HK-2 (cell line): Measurements from ENCODE around the gene RBL1.
"Not testable (repeated sequence)": the region's sequence is repeated elsewhere in the genome, so short reads cannot be mapped to it uniquely, and the experiment has no call there.

Source experiments
- DNase-seq: peaks from one replicate; pipeline ENCODE4 v3.0.0-alpha.2; 2018; ENCODE audit not compliant: unreplicated experiment

Gene RBL1

DNA sequence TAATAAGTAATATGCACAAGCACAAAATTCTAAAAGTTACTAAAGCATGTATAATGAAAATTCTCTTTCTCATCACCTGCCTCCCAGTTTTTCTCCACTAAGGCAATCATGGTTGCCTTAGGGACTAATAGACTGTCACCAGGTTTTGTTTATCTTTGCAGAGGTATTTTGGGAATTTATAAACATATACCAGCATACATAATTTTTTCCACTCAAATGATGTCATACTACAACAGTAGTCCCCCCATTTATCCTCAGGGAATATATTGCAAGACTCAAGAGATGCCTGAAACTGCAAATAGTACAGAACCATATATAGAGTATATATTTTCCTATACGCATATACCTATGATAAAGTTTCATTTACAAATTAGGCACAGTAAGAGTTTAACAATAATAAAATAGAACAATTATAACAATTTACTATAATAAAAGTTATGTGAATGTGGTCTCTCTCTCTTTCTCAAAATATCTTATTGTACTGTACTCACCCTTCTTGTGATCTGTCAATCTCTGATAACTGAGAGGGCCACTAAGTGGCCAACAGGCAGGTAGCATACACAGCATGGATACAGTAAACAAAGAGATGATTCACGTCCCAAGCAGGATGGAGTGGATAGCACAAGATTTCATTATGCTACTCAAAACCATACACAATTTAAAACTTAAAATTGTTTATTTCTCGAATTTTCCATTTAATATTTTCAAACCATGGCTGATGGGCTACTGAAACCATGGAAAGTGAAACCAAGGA lies 19.7 kb downstream of the RBL1 start:
- DNase-seq: no peak

DNA sequence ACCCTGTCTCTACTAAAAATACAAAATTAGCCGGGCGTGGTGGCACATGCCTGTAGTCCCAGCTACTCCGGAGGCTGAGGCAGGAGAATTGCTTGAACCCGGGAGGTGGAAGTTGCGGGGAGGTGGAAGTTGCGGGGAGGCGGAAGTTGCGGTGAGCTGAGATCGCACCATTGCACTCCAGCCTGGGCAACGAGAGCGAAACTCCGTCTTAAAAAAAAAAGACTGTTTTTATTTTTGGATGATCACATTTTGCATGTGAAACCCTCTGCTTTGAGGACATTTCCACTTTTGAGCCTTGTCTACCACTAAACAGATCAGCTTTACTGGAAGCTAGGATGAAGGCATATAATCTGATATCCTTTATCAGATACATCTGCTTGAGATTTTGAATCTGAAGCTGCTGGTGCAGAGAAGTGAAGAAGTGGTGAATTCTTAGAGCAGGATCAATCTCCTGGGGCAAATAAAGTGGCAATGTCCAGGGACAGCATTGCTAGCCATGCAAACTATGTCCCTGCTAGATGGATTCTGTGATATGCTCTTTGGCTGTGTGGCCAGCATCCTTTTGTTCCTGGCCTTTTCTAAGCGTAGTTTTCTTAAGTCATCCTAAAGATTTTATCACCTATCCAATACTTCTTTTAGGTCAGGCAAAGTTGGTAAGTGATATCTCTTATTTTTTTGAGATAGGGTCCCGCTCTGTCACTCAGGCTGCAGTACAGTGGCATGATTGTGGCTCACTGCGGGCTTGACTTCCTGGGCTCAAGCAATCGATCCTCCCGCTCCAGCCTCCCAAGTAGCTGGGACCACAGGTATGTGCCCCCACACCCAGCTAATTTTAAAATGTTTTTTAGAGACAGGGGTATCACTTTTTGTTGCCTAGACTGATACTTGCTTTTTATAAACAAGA lies 23.3 kb downstream of the RBL1 start:
- no peak for DNase-seq

DNA sequence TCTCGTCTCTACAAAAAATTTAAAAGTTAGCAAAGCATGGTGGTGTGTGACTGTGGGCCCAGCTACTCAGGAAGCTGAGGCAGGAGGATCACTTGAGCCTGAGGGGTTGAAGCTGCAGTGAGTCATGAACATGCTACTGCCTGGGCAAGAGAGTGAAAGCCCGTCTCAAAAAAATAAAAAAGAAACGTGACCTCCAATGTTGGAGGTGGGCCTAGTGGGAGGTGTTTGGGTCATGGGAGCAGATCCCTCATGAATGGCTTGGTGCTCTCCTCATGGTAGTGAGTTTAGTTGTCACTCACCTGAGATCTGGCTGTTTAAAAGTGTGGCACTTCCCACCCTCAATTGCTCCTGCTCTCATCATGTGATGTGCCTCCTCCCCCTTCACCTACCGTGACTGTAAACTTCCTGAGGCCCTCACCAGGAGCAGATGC lies 24.3 kb downstream of the RBL1 start:
- DNase-seq: peak; percentile 30

DNA sequence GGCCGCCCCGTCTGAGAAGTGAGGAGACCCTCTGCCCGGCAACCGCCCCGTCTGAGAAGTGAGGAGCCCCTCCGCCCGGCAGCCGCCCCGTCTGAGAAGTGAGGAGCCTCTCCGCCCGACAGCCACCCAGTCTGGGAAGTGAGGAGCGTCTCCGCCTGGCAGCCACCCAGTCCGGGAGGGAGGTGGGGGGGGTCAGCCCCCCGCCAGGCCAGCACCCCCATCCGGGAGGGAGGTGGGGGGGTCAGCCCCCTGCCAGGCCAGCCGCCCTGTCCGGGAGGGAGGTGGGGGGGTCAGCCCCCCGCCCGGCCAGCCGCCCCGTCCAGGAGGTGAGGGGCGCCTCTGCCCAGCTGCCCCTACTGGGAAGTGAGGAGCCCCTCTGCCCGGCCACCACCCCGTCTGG lies 26.2 kb downstream of the RBL1 start:
- DNase-seq: not testable (repeated sequence)

DNA sequence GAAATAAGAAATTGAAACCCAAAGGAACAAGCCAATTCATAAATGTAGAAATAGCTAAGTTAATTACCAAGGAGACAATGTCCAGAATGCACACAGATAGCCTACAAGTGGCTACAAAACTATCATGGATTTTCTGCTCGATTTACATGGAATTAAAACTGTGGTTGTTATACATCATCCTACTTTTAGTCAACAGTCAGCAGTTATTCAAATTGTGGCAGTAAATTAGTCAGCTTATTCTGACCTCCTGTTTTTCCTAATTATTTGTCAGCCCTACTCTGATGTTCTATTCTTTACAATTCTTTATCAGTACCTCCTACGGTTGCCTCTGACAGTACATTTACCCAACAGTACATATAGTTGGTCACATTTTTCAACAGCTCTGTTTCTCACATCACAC lies 29.6 kb downstream of the RBL1 start:
- no peak for DNase-seq

DNA sequence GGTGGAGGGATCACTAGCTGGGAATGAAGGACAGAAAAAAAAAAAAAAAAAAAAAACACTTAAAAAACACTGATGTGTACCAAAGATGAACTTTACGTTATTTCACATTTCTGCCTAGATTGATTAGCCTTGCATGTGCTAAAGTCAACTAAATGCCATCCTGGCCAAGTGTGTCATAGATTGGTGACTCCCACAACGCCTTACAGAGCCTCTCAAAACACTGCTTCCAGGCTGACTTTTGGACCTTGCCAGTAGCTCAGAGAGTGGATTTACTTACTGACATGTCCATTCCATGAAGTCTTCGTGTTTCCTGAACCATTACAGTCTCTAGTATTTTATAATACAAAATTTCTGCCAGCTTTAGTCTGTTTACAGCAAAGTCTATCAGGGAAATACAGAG lies 40.5 kb downstream of the RBL1 start:
- no peak for DNase-seq

DNA sequence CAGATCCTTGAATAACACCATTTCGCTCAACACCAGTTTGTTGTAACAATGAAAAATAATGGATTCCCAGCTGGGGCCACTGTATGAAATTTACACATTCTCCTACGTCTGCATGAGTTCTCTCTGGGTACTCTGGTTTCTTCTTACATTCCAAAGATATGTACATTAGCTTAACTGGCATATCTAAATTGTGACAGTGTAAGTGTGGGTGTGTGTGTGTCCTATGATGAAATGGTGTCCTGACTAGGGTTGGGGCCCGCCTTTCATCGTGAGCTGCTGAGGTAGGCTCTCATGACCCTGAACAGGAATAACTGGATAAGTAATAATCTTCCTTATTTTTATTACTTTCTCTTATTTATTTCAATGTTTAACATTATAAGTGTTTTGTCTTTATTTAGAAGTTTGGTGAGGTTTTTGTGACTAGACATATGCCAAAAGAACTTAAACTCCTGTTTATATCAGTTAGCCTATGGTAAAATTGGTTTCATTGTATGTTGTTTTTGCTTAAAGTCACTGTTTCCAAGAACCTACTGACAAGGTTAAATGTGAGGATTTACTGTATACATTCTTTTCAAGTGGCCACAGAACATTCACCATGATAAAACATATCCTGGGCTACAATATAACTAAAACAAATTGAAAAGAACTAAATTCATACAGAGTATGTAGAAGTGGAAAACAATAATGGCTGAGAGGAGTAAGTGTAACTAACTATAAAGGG lies 42.4 kb downstream of the RBL1 start:
- DNase-seq: no peak

DNA sequence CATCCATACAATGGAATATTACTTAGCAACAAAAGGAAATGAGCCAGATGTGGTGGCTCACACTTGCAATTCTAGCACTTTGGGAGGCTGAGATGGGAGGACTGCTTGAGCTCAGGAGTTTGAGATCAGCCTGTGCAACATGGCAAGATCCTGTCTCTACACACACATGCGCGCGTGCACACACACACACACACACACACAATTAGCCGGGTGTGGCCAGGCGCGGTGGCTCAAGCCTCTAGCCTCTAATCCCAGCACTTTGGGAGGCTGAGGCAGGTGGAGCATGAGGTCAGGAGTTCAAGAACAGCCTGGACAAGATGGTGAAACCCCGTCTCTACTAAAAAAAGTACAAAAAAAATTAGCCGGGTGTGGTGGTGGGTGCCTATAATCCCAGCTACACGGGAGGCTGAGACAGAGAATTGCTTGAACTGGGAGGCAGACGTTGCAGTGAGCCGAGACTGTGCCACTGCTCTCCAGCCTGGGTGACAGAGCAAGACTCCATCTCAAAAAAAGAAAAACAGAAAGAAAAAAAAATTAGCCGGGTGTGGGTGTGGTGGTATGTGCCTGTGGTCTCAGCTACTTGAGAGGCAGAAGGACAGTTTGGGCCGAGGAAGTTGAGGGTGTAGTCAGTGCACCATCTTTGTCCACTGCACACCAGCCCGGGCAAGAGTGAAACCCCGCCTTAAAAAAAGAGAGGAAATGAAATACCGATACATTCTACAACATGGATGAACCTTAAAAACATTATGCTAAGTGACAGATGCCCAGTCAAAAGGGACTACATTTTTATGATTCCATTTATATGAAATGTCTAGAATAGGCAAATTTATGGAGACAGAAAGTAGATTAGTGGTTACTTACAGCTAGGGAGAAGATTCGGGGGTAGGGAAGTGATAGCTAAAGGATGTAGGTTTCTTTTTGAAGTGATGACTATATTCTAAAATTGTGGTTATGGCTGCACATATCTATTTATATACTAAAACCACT lies 52.5 kb downstream of the RBL1 start:
- DNase-seq: no peak

DNA sequence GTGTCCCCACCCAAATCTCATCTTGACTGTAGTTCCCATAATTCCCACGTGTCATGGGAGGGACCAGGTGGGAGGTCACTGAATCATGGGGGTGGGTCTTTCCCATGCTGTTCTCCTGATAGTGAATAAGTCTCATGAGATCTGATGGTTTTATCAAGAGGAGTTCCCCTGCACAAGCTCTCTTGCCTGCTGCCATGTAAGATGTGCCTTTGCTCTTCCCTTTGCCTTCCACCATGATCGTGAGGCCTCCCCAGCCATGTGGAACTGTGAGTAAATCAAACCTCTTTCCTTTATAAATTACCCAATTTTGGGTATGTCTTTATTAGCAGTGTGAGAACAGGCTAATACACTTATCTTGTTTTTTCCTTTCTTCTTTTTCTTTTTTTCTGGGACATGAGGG lies 56.4 kb downstream of the RBL1 start:
- not testable (repeated sequence) for DNase-seq

DNA sequence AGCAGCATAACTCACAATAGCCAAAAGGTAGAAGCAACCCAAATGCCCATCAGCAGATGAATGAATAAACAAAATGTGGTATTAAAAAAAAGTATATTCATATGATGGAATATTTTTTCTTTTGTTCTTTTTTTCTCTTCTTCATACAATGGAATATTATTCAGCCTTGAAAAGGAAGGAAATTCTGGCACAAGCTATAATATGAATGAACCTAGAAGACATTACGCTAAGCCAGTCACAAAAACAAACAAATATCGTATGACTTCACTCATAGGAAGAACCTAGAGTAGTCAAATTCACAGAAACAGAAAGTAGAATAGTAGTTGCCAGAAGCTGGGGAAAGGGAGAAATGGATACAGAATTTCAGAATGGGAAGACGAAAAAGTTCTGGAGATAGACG lies 63.7 kb downstream of the RBL1 start:
- no peak for DNase-seq

DNA sequence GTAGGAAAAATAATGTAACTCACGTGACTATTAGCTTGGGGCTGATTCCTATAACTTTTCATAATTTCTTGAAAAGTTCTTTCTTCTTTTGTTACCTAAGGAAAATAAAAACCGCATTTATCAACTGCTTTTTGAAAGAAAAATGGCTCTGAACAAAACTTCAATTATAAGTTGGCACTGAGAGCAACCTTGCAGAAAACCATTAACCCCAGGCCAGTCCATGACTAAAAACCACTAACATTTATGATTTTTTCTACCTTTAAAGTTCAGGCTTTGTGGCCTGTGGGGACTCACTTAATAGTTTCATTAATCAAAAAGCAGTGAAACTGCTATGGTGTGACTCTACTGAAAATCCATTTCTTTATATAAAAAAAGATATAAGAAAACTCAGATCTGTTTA lies 75.2 kb downstream of the RBL1 start:
- no peak for DNase-seq

DNA sequence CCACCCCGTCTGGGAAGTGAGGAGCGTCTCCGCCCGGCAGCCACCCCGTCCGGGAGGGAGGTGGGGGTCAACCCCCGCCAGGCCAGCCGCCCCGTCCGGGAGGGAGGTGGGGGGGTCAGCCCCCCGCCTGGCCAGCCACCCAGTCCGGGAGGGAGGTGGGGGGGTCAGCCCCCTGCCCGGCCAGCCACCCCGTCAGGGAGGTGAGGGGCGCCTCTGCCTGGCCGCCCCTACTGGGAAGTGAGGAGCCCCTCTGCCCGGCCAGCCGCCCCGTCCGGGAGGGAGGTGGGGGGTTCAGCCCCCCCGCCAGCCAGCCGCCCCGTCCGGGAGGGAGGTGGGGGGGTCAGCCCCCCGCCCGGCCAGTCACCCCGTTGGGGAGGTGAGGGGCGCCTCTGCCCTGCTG lies 83.2 kb downstream of the RBL1 start:
- not testable (repeated sequence) for DNase-seq

DNA sequence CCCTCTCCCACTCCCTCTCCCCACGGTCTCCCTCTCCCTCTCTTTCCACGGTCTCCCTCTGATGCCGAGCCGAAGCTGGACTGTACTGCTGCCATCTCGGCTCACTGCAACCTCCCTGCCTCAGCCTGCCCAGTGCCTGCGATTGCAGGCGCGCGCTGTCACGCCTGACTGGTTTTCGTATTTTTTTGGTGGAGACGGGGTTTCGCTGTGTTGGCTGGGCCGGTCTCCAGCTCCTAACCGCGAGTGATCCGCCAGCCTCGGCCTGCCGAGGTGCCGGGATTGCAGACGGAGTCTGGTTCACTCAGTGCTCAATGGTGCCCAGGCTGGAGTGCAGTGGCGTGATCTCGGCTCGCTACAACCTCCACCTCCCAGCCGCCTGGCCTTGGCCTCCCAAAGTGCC lies 83.9 kb downstream of the RBL1 start:
- not testable (repeated sequence) for DNase-seq

DNA sequence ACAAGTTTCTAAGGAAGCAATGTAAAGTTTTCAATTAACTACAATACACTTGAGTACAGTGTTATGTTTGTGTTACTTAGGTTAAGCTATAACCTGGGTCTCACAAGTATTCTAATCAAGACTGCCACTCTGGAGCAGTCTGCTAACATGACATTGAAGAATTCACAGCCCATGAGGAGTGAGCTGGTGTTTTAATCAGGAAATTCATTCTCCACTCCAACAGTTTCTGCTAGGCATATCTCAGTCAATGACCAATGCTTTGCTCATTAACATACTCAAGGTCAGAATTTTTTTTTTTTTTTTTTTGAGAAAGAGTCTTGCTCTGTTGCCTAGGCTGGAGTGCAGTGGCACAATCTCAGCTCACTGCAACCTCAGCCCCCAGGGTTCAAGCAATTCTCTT lies 84.7 kb downstream of the RBL1 start:
- no peak for DNase-seq

DNA sequence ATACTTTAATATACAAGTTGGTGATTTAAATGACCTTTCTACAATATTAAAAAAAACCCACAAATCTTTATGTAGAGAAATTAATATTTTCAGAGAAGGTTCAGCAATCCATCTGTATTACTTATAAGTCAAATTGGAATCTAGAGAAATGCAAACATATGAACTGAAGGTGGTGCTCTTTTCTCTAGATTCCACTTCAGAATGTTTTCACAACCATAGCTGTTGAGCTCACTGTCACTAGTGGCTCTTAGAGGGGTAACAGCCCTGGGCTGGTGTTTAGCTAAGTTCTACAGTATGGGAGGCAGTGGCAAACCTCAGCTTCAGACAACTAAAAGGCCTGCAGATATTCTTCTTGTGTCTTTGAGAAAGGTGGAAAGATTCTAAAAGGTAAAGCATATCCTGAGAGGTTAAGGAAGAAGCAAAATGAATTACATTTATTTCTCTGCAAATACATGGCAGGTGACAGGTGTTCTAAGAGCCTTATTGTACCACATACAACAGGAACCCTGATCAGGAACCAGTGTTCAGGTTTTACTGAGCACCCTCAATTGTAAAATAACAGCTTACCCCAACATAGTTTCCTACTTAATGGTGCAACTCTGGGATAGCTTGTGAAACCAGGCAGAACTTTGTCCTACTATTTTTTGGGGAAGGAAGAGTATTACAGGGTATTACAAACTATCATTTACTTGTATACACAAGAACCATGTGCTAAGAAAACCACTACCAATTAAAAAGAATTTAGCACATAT lies 87.7 kb downstream of the RBL1 start:
- DNase-seq: no peak

DNA sequence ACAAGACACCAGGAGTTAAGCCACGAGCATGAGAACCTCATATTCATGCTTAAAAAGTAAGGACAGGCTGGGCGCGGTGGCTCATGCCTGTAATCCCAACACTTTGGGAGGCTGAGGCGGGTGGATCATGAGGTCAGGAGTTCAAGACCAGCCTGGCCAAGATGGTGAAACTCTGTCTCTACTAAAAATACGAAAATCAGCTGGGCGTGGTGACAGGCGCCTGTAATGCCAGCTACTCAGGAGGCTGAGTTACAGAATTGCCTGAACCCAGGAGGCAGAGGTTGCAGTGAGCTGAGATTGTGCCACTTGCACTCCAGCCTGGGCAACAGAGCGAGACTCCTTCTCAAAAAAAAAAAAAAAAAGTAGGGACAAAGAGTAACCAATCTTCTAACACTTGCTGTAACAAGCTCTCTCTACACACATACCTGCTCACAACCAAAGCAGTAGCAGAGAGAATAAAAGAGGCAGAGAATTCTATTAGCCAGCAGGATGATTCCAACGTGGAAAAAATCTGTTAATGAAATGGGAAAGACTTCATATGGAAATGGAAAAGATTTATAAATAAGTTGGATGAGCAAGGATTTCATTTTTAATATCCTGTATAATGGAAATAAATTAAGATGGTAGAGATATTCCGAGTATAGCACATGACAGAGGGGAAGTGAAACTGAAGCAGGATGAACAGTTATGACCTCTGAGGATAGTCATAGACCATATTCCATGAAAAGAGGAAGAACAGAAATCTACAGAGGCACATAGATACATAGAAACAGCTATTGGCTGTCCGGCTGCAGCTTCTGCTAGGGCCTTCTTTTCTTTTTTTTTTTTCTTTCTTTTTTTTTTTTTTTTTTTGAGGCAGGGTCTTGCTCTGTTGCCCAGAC lies 90.5 kb downstream of the RBL1 start:
- not testable (repeated sequence) for DNase-seq

DNA sequence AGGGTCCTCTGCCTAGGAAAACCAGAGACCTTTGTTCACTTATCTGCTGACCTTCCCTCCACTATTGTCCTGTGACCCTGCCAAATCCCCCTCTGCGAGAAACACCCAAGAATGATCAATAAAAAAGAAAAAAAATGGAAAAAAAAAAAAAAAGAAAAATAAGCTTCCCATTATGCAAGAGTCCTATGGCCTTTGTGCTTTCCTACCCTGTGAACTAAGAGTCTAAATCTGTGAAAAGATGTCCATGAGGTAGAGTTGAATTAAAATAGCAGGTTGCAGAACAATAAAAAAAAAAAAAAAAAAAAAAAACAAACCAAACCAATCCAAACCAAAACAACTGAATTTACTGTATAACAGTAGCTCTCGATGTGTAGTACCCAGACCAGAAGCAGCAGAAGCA lies 94.2 kb downstream of the RBL1 start:
- DNase-seq: not testable (repeated sequence)

DNA sequence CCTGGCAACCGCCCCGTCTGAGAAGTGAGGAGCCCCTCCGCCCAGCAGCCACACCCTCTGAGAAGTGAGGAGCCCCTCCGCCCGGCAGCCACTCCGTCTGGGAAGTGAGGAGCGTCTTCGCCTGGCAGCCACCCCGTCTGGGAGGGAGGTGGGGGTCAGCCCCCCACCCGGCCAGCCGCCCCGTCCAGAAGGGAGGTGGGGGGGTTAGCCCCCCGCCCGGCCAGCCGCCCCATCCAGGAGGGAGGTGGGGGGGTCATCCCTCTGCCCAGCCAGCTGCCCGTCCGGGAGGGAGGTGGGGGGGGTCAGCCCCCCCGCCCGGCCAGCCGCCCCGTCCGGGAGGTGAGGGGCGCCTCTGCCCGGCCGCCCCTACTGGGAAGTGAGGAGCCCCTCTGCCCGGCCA lies 95.6 kb downstream of the RBL1 start:
- DNase-seq: not testable (repeated sequence)

DNA sequence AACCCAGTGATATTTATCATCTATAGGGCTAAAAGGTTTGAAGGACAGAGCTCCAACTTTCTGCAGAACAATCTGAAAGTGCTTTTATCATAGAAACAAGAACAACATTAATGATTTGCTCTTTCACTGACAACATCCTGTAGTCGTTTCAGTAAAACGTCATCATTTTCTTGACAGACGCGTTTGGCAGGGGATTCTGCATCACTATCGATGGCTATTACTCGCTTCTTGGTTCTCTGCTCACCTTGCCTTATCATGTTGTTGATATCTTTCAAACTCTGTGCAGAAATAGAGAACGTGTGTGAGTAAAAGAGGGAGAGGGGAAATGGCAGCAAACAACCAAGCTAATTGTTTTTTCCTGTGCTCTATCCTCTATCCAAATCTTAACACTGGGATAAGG lies 97.1 kb downstream of the RBL1 start:
- DNase-seq: no peak
